Keratinocyte (primary cell): ENCODE data around the gene CHST13.

ENCODE experiments used
- CTCF ChIP-seq, 3 experiments: IDR thresholded peaks in 1 of 3; conservative IDR thresholded peaks in 1 of 3; optimal IDR thresholded peaks in 1 of 3; 2 replicates in 2 of 3; 3 replicates in 1 of 3; pipeline versions ENCODE3 to v1.5.1; 2011; ENCODE audit warnings: low read length in 3 of 3, mild to moderate bottlenecking in 3 of 3, moderate library complexity in 2 of 3, control low read depth in 1 of 3, inconsistent platforms in 1 of 3; ENCODE audit not compliant: insufficient read depth in 2 of 3; ENCODE audit errors: extremely low read depth in 1 of 3
- EZH2 ChIP-seq: IDR thresholded peaks from one replicate; pipeline ENCODE4 v1.6.1; 2012; ENCODE audit warnings: inconsistent platforms, mild to moderate bottlenecking, low read length, moderate library complexity

DNA sequence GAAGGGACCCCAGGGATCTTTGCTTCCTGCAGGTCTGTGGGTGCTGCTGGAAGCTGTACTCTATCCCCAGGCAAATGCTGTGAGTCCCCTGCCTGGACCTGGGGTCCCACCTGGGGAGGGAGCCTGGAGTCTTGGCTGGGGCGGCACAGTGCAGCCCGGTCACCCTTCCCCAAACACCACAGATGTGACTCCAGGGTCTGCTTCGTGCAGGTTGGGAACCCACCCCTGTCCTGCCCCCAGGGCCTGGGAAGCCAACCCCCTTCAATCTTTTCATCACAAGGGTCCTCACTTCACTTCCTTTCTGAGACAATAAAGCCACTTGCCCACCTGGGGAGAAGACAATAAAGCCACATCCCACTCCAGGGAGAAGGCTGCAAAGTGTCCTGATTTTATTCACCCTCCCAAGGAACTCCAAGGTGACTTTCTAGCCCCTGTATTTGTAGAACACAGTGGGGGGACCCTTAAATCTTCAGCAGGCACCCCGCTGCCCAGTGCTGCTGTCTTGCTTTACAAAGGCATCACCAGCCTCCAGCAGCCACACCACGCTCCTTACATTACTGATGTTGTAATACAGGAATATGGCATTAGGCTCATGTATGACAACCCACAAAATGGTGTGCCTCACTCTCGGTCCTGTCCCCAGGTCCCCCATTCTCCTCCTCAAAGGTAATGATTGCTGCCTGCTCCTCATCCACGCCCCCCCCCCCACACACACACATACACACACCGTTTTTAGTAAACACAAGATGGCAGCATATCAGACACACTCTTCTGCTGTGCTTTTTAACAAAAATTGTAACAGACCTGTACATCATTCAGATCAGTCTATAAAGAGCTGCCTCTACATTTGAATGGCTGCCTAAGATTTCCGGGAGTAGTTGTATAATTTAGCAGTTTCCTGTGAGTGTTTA is 24.9 kb downstream of the CHST13 start:
- TF ChIP-seq CTCF (optimal IDR thresholded peaks at IDR 0.05 in 1 of 3, IDR thresholded peaks at IDR 0.05 in 1 of 3, conservative IDR thresholded peaks at IDR 0.05 in 1 of 3; ENCODE audit: extremely low read depth in 1 of 3, insufficient read depth in 2 of 3, low read length in 3 of 3) (no peak), EZH2 (no peak)
